Measurements from ENCODE around the gene UMAD1. TPM values are rescaled to one million over a fixed set of nuclear protein-coding genes. Genes with fewer than 3 reads are reported as not detected.

The UMAD1 gene
- polyA plus RNA-seq, 1 of the 3 experiments (the other 2 are of a cell fraction): 13.9 TPM

DNA sequence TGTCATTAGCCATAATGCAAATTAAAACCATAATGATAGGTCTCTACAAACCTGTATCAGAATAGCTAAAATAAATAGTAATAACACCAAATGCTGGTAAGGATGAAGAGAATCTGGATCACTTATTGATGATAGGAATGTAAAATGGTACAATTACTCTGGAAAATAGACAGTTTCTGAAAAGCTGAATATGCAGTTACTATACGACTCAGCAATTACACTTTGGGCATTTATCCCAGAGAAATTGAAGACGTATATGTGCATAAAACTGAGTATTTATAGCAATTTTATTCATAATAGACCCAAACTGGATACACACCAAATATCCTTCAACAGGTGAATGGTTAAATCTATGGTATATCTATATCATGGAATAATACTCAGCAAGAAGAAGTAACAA lies 69.9 kb downstream of the UMAD1 start:
- TF ChIP-seq, protein P1, sequence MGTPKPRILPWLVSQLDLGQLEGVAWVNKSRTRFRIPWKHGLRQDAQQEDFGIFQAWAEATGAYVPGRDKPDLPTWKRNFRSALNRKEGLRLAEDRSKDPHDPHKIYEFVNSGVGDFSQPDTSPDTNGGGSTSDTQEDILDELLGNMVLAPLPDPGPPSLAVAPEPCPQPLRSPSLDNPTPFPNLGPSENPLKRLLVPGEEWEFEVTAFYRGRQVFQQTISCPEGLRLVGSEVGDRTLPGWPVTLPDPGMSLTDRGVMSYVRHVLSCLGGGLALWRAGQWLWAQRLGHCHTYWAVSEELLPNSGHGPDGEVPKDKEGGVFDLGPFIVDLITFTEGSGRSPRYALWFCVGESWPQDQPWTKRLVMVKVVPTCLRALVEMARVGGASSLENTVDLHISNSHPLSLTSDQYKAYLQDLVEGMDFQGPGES (IDR thresholded peaks at IDR 0.05; ENCODE audit: low read depth, low read length): no peak
- TF ChIP-seq FOSL2 (IDR thresholded peaks at IDR 0.05; ENCODE audit: borderline replicate concordance, low read depth): no peak
- TF ChIP-seq TEAD4 (IDR thresholded peaks at IDR 0.05; ENCODE audit: borderline replicate concordance, insufficient read depth): no peak
- no peak for TF ChIP-seq RXRA (IDR thresholded peaks at IDR 0.05; ENCODE audit: borderline replicate concordance, low read depth)
- TF ChIP-seq CHD2 (IDR thresholded peaks at IDR 0.05; ENCODE audit: low read length, partially characterized antibody): no peak
- TF ChIP-seq, protein P2, sequence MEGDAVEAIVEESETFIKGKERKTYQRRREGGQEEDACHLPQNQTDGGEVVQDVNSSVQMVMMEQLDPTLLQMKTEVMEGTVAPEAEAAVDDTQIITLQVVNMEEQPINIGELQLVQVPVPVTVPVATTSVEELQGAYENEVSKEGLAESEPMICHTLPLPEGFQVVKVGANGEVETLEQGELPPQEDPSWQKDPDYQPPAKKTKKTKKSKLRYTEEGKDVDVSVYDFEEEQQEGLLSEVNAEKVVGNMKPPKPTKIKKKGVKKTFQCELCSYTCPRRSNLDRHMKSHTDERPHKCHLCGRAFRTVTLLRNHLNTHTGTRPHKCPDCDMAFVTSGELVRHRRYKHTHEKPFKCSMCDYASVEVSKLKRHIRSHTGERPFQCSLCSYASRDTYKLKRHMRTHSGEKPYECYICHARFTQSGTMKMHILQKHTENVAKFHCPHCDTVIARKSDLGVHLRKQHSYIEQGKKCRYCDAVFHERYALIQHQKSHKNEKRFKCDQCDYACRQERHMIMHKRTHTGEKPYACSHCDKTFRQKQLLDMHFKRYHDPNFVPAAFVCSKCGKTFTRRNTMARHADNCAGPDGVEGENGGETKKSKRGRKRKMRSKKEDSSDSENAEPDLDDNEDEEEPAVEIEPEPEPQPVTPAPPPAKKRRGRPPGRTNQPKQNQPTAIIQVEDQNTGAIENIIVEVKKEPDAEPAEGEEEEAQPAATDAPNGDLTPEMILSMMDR (IDR thresholded peaks at IDR 0.05): no peak
- TF ChIP-seq POLR2AphosphoS5 (IDR thresholded peaks at IDR 0.05; ENCODE audit: low read depth, low read length): no peak
- no peak overlapping the region for H3K4me2 ChIP-seq
- H3K9ac ChIP-seq: no peak overlapping the region
- H3K27ac ChIP-seq (ENCODE audit: low read depth in 2 of 2, low read length in 1 of 2): no peak overlapping the region
- H3F3A ChIP-seq (replicated peaks; ENCODE audit: insufficient read depth): peaks cover 3% of the 10 kb centered on the region
- no peaks in the 10 kb centered on the region for H4K20me1 ChIP-seq (ENCODE audit: insufficient read depth)
- ChIA-PET CTCF (interaction anchor here (1.0 to 2.1 kb wide), 2 partner anchors 14 to 29 kb away, joined by 3 to 5 read pairs; no protein-coding TSS in a partner anchor), POLR2A (no interaction called here)
- H3K79me2 ChIP-seq (ENCODE audit: insufficient read depth): no peaks in the 10 kb centered on the region; the same call in 1 of the 2 replicates
- H3K27me3 ChIP-seq (ENCODE audit: insufficient read depth): no peaks in the 10 kb centered on the region
- H2AFZ ChIP-seq (ENCODE audit: low read depth): no peak overlapping the region
- H3K4me1 ChIP-seq (ENCODE audit: control insufficient read depth in 1 of 2, insufficient read depth in 2 of 2, low read depth in 1 of 2, low read length in 1 of 2): peaks cover 8 to 20% of the 10 kb centered on the region in 2 experiments; a peak in 3 of 4 replicates
- H3K9me2 ChIP-seq: no peaks in the 10 kb centered on the region
- DNase-seq: no peak
- no peaks in the 10 kb centered on the region for H3K36me3 ChIP-seq (replicated peaks in 1 of 2; ENCODE audit: control insufficient read depth in 1 of 2, insufficient read depth in 2 of 2, low read length in 1 of 2)
- no peaks in the 10 kb centered on the region for H3K9me3 ChIP-seq
- H3K4me3 ChIP-seq (ENCODE audit: low read depth in 2 of 2, low read length in 1 of 2): no peak overlapping the region
- WGBS (ENCODE audit: low lambda C conversion rate): 76% methylated on average over 2 of the region's 2 CpGs

DNA sequence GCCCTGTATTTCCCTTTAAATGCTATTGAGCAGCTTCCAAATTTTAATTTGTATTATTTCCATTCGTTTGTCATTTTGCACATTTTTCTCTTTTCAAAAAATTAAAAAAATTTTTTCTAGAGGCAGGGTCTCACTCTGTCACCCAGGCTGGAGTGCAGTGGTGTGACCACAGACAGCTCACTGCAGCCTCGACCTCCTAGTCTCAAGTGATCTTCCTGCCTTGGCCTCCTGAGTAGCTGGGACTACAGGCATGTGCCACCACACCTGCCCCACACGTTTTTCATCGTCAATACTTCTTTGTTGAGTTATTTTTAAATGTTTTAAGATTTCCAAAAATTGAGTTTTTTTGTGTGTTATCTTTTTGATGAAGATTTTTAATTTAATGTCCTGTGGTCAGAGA lies 73.2 kb downstream of the UMAD1 start:
- Histone ChIP-seq H3K9me2 (no peaks in the 10 kb centered on the region), H3K4me2 (no peak overlapping the region), H3K4me3 (ENCODE audit: low read depth in 2 of 2, low read length in 1 of 2) (no peak overlapping the region), H4K20me1 (ENCODE audit: insufficient read depth) (no peaks in the 10 kb centered on the region), H3K9ac (no peak overlapping the region), H3K36me3 (replicated peaks in 1 of 2; ENCODE audit: control insufficient read depth in 1 of 2, insufficient read depth in 2 of 2, low read length in 1 of 2) (no peaks in the 10 kb centered on the region), H3K79me2 (ENCODE audit: insufficient read depth) (no peaks in the 10 kb centered on the region; the same call in 1 of the 2 replicates), H3K27me3 (ENCODE audit: insufficient read depth) (no peaks in the 10 kb centered on the region), H3F3A (replicated peaks; ENCODE audit: insufficient read depth) (peaks cover 5% of the 10 kb centered on the region), H2AFZ (ENCODE audit: low read depth) (no peak overlapping the region), H3K9me3 (no peaks in the 10 kb centered on the region), H3K4me1 (ENCODE audit: control insufficient read depth in 1 of 2, insufficient read depth in 2 of 2, low read depth in 1 of 2, low read length in 1 of 2) (peaks cover 6 to 9% of the 10 kb centered on the region in 2 experiments; a peak in 3 of 4 replicates), H3K27ac (ENCODE audit: low read depth in 2 of 2, low read length in 1 of 2) (no peak overlapping the region)
- DNase-seq: no peak
- WGBS (ENCODE audit: low lambda C conversion rate): 83% methylated on average over 4 of the region's 4 CpGs
- TF ChIP-seq TCF12 (IDR thresholded peaks at IDR 0.05) (no peak), JUND (IDR thresholded peaks at IDR 0.05) (no peak), NFIC (IDR thresholded peaks at IDR 0.05; ENCODE audit: borderline replicate concordance) (no peak)
- POLR2A ChIA-PET: no interaction called here
- CTCF ChIA-PET: interaction anchor here (1.2 to 1.5 kb wide), 2 partner anchors 32 to 322 kb away, joined by 3 to 5 read pairs; no protein-coding TSS in a partner anchor
